HEK293 (cell line): ENCODE measurements around the gene INO80C.

Source experiments
- CTCF ChIA-PET: fragments of 350-600 bp; formaldehyde crosslinking; extraction: SDS; loops from one replicate; lab custom pipeline; 2021; ENCODE audit warnings: antibody characterized with exemption; lab: Yijun Ruan, JAX
- POLR2A ChIA-PET: fragments of 300-600 bp; formaldehyde crosslinking; extraction: SDS; loops from one replicate; lab custom pipeline; 2020; ENCODE audit warnings: antibody characterized with exemption, inconsistent platforms; lab: Yijun Ruan, JAX
- H3K27ac ChIP-seq: fragments of 200-500 bp; sonication (Bioruptor generic); 2 replicates; pipeline ENCODE4 v1.5.1; 2014; ENCODE audit warnings: low read depth, low read length, control low read depth, inconsistent platforms; ENCODE audit errors: extremely low read depth
- H3K36me3 ChIP-seq, 2 experiments: fragments of 200-500 bp in 1 of 2; sonication (Bioruptor generic) in 1 of 2; 1 replicate in 1 of 2; 2 replicates in 1 of 2; pipeline ENCODE4 v1.5.1; 2014 to 2017; ENCODE audit warnings: inconsistent platforms in 2 of 2, low read length in 2 of 2; ENCODE audit not compliant: control insufficient read depth in 2 of 2, insufficient read depth in 1 of 2
- H3K4me1 ChIP-seq: fragments of 200-500 bp; sonication (Bioruptor generic); 2 replicates; pipeline ENCODE4 v1.5.1; 2014; ENCODE audit warnings: mild to moderate bottlenecking, low read length, inconsistent platforms; ENCODE audit not compliant: control insufficient read depth, insufficient read depth
- H3K4me3 ChIP-seq: 2 replicates; pipeline ENCODE4 v1.5.1; 2011; ENCODE audit warnings: low read depth, mild to moderate bottlenecking, control low read depth, low read length, moderate library complexity
- H3K9me3 ChIP-seq: fragments of 200-500 bp; sonication (Bioruptor generic); 2 replicates; pipeline ENCODE4 v1.5.1; 2014; ENCODE audit warnings: low read depth, low read length, inconsistent platforms; ENCODE audit not compliant: control insufficient read depth, insufficient read depth
- BCL11A ChIP-seq: fragments of 450-650 bp; formaldehyde crosslinking; IDR thresholded peaks from 2 replicates; pipeline ENCODE4 v1.5.1; 2016; ENCODE audit warnings: low read depth, missing biosample characterization, missing genetic modification characterization
- BCL11B ChIP-seq: fragments of 450-650 bp; formaldehyde crosslinking; IDR thresholded peaks from 2 replicates; pipeline ENCODE4 v1.5.1; 2016; ENCODE audit warnings: low read depth, missing biosample characterization, missing genetic modification characterization
- HOXC10 ChIP-seq: sonication (generic); formaldehyde crosslinking; IDR thresholded peaks from 2 replicates; pipeline ENCODE4 v1.8.1; 2023; ENCODE audit warnings: mild to moderate bottlenecking, missing genetic modification reagents
- KLF10 ChIP-seq: fragments of 450-650 bp; IDR thresholded peaks from 2 replicates; pipeline ENCODE4 v1.5.1; 2018; ENCODE audit warnings: missing biosample characterization, mild to moderate bottlenecking, missing genetic modification characterization
- KLF7 ChIP-seq: fragments of 450-650 bp; formaldehyde crosslinking; IDR thresholded peaks from 2 replicates; pipeline ENCODE4 v1.5.1; 2016; ENCODE audit warnings: missing biosample characterization, missing genetic modification characterization, borderline replicate concordance
- SETDB1 ChIP-seq: IDR thresholded peaks from one replicate; pipeline ENCODE4 v1.6.1; 2017; ENCODE audit warnings: mild to moderate bottlenecking, low read length, moderate library complexity, mixed read lengths; ENCODE audit not compliant: insufficient read length
- YY2 ChIP-seq: fragments of 450-650 bp; formaldehyde crosslinking; IDR thresholded peaks from 2 replicates; pipeline ENCODE4 v1.5.1; 2016; ENCODE audit warnings: missing biosample characterization, missing genetic modification characterization
- ZFP3 ChIP-seq: fragments of 450-650 bp; formaldehyde crosslinking; IDR thresholded peaks from 2 replicates; pipeline ENCODE4 v1.5.1; 2016; ENCODE audit warnings: low read depth, missing biosample characterization, missing genetic modification characterization
- ZIC2 ChIP-seq: fragments of 450-650 bp; formaldehyde crosslinking; IDR thresholded peaks from 2 replicates; pipeline ENCODE4 v1.5.1; 2016; ENCODE audit warnings: missing biosample characterization, missing genetic modification characterization
- ZNF114 ChIP-seq: fragments of 450-650 bp; formaldehyde crosslinking; IDR thresholded peaks from 2 replicates; pipeline ENCODE4 v1.5.0; 2017; ENCODE audit warnings: missing biosample characterization, missing genetic modification characterization
- ZNF16 ChIP-seq: fragments of 450-650 bp; formaldehyde crosslinking; IDR thresholded peaks from 2 replicates; pipeline ENCODE4 v1.5.1; 2016; ENCODE audit warnings: low read depth, missing biosample characterization, missing genetic modification characterization
- ZNF248 ChIP-seq: fragments of 450-650 bp; formaldehyde crosslinking; IDR thresholded peaks from 2 replicates; pipeline ENCODE4 v1.5.1; 2017; ENCODE audit warnings: missing biosample characterization, missing genetic modification characterization
- ZNF302 ChIP-seq: fragments of 450-650 bp; formaldehyde crosslinking; IDR thresholded peaks from 2 replicates; pipeline ENCODE4 v1.5.1; 2016; ENCODE audit warnings: missing biosample characterization, missing genetic modification characterization, low read depth
- ZNF335 ChIP-seq: fragments of 450-650 bp; formaldehyde crosslinking; conservative IDR thresholded peaks from 2 replicates; pipeline ENCODE4 v1.5.1; 2016; ENCODE audit warnings: missing biosample characterization, missing genetic modification characterization
- ZNF423 ChIP-seq: fragments of 450-650 bp; formaldehyde crosslinking; IDR thresholded peaks from 2 replicates; pipeline ENCODE4 v1.5.1; 2016; ENCODE audit warnings: missing biosample characterization, missing genetic modification characterization
- ZNF48 ChIP-seq: fragments of 450-650 bp; formaldehyde crosslinking; IDR thresholded peaks from 2 replicates; pipeline ENCODE4 v1.5.1; 2016; ENCODE audit warnings: missing biosample characterization, missing genetic modification characterization
- ZNF510 ChIP-seq: fragments of 450-650 bp; formaldehyde crosslinking; IDR thresholded peaks from 2 replicates; pipeline ENCODE4 v1.5.1; 2018; ENCODE audit warnings: mild to moderate bottlenecking, missing genetic modification characterization, missing biosample characterization; ENCODE audit not compliant: insufficient replicate concordance
- ZNF549 ChIP-seq: fragments of 450-650 bp; IDR thresholded peaks from 2 replicates; pipeline ENCODE4 v1.5.1; 2018; ENCODE audit warnings: missing biosample characterization, missing genetic modification characterization, mild to moderate bottlenecking, inconsistent platforms, moderate library complexity
- ZNF555 ChIP-seq: fragments of 450-650 bp; formaldehyde crosslinking; conservative IDR thresholded peaks from 2 replicates; pipeline ENCODE4 v1.5.1; 2017; ENCODE audit warnings: missing biosample characterization, mild to moderate bottlenecking, missing genetic modification characterization, inconsistent platforms
- ZNF600 ChIP-seq: fragments of 450-650 bp; formaldehyde crosslinking; IDR thresholded peaks from 2 replicates; pipeline ENCODE4 v1.5.1; 2016; ENCODE audit warnings: missing biosample characterization, missing genetic modification characterization
- ZNF654 ChIP-seq: fragments of 450-650 bp; formaldehyde crosslinking; IDR thresholded peaks from 2 replicates; pipeline ENCODE4 v1.5.1; 2016; ENCODE audit warnings: low read depth, missing biosample characterization, missing genetic modification characterization
- ZNF837 ChIP-seq: fragments of 450-650 bp; formaldehyde crosslinking; IDR thresholded peaks from 2 replicates; pipeline ENCODE4 v1.5.1; 2016; ENCODE audit warnings: missing biosample characterization, missing genetic modification characterization
- TF ChIP-seq, protein P1 (sequence below): fragments of 450-650 bp; formaldehyde crosslinking; IDR thresholded peaks from 2 replicates; pipeline ENCODE4 v1.5.1; 2016; ENCODE audit warnings: missing biosample characterization, missing genetic modification characterization
- TF ChIP-seq, protein P2 (sequence below): fragments of 450-650 bp; formaldehyde crosslinking; IDR thresholded peaks from 2 replicates; pipeline ENCODE4 v1.5.1; 2016; ENCODE audit warnings: missing biosample characterization, missing genetic modification characterization
- TF ChIP-seq, protein P3 (sequence below): fragments of 450-650 bp; formaldehyde crosslinking; IDR thresholded peaks from 2 replicates; pipeline ENCODE4 v1.5.1; 2016; ENCODE audit warnings: missing biosample characterization, missing genetic modification characterization
- TF ChIP-seq, protein P4 (sequence below): fragments of 450-650 bp; formaldehyde crosslinking; IDR thresholded peaks from 2 replicates; pipeline ENCODE4 v1.5.1; 2016; ENCODE audit warnings: missing biosample characterization, missing genetic modification characterization, low read depth
- TF ChIP-seq, protein P5 (sequence below): fragments of 450-650 bp; IDR thresholded peaks from 2 replicates; pipeline ENCODE4 v1.5.1; 2018; ENCODE audit warnings: missing biosample characterization, missing genetic modification characterization

INO80C gene

DNA sequence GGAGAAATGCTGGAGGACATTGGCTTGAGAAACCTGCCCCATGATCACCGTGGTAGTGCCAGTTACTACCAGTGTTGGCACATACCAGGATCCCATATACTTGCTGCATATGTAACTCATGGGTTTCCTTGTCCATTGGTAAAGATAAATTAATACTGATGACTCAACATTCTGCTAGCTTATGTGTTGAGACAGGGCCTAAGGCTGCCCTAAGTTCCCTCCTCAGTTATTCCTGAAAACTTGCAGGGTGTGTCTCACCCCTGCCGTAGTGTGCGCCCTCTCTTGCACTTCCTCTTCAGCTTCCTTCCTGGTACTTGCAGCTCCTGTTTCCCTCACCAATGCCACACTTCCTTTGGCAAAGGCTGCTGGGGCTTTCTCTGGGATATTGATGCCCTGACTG lies 4.3 kb upstream of the INO80C start (continued):
- TF ChIP-seq ZNF114 (tag by site-specific recombination): no peak
- no peak for TF ChIP-seq YY2
- TF ChIP-seq ZNF48 (tag by site-specific recombination): no peak
- TF ChIP-seq ZFP3 (tag by site-specific recombination): no peak
- TF ChIP-seq, protein P1, sequence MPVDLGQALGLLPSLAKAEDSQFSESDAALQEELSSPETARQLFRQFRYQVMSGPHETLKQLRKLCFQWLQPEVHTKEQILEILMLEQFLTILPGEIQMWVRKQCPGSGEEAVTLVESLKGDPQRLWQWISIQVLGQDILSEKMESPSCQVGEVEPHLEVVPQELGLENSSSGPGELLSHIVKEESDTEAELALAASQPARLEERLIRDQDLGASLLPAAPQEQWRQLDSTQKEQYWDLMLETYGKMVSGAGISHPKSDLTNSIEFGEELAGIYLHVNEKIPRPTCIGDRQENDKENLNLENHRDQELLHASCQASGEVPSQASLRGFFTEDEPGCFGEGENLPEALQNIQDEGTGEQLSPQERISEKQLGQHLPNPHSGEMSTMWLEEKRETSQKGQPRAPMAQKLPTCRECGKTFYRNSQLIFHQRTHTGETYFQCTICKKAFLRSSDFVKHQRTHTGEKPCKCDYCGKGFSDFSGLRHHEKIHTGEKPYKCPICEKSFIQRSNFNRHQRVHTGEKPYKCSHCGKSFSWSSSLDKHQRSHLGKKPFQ (tag by site-specific recombination): no peak
- TF ChIP-seq ZNF335 (tag by site-specific recombination): no peak
- TF ChIP-seq HOXC10: no peak
- TF ChIP-seq, protein P2, sequence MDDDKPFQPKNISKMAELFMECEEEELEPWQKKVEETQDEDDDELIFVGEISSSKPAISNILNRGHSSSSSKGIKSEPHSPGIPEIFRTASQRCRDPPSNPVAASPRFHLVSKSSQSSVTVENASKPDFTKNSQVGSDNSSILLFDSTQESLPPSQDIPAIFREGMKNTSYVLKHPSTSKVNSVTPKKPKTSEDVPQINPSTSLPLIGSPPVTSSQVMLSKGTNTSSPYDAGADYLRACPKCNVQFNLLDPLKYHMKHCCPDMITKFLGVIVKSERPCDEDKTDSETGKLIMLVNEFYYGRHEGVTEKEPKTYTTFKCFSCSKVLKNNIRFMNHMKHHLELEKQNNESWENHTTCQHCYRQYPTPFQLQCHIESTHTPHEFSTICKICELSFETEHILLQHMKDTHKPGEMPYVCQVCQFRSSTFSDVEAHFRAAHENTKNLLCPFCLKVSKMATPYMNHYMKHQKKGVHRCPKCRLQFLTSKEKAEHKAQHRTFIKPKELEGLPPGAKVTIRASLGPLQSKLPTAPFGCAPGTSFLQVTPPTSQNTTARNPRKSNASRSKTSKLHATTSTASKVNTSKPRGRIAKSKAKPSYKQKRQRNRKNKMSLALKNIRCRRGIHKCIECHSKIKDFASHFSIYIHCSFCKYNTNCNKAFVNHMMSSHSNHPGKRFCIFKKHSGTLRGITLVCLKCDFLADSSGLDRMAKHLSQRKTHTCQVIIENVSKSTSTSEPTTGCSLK (tag by site-specific recombination): no peak
- TF ChIP-seq, protein P3, sequence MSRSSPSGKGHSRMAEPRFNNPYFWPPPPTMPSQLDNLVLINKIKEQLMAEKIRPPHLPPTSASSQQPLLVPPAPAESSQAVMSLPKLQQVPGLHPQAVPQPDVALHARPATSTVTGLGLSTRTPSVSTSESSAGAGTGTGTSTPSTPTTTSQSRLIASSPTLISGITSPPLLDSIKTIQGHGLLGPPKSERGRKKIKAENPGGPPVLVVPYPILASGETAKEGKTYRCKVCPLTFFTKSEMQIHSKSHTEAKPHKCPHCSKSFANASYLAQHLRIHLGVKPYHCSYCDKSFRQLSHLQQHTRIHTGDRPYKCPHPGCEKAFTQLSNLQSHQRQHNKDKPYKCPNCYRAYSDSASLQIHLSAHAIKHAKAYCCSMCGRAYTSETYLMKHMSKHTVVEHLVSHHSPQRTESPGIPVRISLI (tag by site-specific recombination): no peak
- no peak for TF ChIP-seq ZNF549 (tag by site-specific recombination)

DNA sequence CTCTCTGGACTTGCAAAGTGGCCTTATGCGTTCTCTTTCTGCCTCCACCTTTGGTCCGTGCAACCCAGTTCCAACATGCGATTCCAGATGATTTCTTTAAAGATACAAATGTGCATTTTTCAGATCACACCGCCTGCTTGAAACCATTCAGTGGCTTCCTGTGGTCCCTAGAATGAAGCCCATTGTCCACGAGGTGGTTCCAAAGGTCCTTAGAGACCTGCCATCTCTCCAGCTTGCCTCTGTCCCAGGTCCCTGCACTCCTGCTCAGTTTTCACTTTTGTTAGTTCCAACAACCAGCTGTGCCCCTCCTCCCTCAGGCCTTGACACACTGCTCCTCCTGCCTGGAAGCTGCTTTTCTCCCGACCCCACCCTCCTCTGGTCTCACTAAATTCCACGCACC lies 3.6 kb upstream of the INO80C start:
- H3K4me3 ChIP-seq: no peak overlapping the region
- POLR2A ChIA-PET: no interaction called here
- H3K27ac ChIP-seq: no peak overlapping the region
- H3K9me3 ChIP-seq: no peaks in the 10 kb centered on the region
- no peaks in the 10 kb centered on the region for H3K36me3 ChIP-seq
- no peaks in the 10 kb centered on the region for H3K4me1 ChIP-seq
- CTCF ChIA-PET: interaction anchor here (0.9 kb wide), 1 partner anchor 115 kb away, joined by 5 read pairs; no protein-coding TSS in a partner anchor
- TF ChIP-seq ZIC2 (tag by site-specific recombination): no peak
- no peak for TF ChIP-seq ZNF16 (tag by site-specific recombination)
- no peak for TF ChIP-seq ZNF549 (tag by site-specific recombination)
- no peak for TF ChIP-seq BCL11B (tag by site-specific recombination)
- no peak for TF ChIP-seq ZNF248 (tag by site-specific recombination)
- no peak for TF ChIP-seq ZNF510 (tag by site-specific recombination)
- TF ChIP-seq, protein P4, sequence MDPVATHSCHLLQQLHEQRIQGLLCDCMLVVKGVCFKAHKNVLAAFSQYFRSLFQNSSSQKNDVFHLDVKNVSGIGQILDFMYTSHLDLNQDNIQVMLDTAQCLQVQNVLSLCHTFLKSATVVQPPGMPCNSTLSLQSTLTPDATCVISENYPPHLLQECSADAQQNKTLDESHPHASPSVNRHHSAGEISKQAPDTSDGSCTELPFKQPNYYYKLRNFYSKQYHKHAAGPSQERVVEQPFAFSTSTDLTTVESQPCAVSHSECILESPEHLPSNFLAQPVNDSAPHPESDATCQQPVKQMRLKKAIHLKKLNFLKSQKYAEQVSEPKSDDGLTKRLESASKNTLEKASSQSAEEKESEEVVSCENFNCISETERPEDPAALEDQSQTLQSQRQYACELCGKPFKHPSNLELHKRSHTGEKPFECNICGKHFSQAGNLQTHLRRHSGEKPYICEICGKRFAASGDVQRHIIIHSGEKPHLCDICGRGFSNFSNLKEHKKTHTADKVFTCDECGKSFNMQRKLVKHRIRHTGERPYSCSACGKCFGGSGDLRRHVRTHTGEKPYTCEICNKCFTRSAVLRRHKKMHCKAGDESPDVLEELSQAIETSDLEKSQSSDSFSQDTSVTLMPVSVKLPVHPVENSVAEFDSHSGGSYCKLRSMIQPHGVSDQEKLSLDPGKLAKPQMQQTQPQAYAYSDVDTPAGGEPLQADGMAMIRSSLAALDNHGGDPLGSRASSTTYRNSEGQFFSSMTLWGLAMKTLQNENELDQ (tag by site-specific recombination): no peak

DNA sequence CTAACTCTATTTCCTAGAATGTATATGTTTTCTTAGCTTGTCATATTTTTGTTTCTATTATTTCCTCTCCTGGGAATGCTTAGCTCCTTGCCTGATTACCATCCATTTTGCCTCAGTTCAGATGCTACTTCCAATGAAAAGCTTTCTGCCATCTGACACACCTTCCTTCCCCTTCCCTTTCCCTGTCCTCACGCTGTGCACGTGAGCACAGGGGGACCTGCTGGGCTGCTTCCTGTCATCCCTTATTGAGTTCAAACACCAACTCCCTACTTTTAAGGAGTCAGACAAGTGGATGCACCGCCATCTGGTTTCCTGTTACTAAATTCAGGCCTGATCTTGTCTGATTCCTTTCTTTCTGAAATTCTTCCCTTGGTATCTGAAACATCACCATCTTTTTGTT lies 2.4 kb upstream of the INO80C start:
- Histone ChIP-seq H3K27ac (no peak overlapping the region), H3K4me1 (no peaks in the 10 kb centered on the region), H3K4me3 (no peak overlapping the region), H3K9me3 (no peaks in the 10 kb centered on the region), H3K36me3 (no peaks in the 10 kb centered on the region)
- CTCF ChIA-PET: no interaction called here
- POLR2A ChIA-PET: no interaction called here
- TF ChIP-seq KLF10 (tag by site-specific recombination): no peak
- no peak for TF ChIP-seq ZNF302
- no peak for TF ChIP-seq KLF7 (tag by site-specific recombination)
- TF ChIP-seq ZNF555: no peak
- TF ChIP-seq ZNF654 (tag by site-specific recombination): no peak
- TF ChIP-seq ZNF837 (tag by site-specific recombination): no peak
- no peak for TF ChIP-seq ZNF423
- TF ChIP-seq, protein P5, sequence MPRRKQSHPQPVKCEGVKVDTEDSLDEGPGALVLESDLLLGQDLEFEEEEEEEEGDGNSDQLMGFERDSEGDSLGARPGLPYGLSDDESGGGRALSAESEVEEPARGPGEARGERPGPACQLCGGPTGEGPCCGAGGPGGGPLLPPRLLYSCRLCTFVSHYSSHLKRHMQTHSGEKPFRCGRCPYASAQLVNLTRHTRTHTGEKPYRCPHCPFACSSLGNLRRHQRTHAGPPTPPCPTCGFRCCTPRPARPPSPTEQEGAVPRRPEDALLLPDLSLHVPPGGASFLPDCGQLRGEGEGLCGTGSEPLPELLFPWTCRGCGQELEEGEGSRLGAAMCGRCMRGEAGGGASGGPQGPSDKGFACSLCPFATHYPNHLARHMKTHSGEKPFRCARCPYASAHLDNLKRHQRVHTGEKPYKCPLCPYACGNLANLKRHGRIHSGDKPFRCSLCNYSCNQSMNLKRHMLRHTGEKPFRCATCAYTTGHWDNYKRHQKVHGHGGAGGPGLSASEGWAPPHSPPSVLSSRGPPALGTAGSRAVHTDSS (tag by site-specific recombination): no peak
- TF ChIP-seq BCL11A (tag by site-specific recombination): no peak
- no peak for TF ChIP-seq ZNF600 (tag by site-specific recombination)
- no peak for TF ChIP-seq SETDB1
